OCI-LY7 (cell line): Measurements from ENCODE around the gene ZFP36L2. TPM values are rescaled to one million over a fixed set of nuclear protein-coding genes. Genes with fewer than 3 reads are reported as not detected.

Experiments
- BruUV-seq: library from RNA; stranded (reverse); fragments of 400-500 nt; replicated peaks from 2 replicates; lab custom pipeline; 2021; lab: Mats Ljungman, UMichigan
- CTCF ChIA-PET: fragments of 300-600 bp; sonication (Branson Sonifier 250); formaldehyde crosslinking; loops from one replicate; lab custom pipeline; 2022; ENCODE audit warnings: antibody characterized with exemption; ENCODE audit not compliant: unreplicated experiment; lab: Charles Lee
- POLR2A ChIA-PET: fragments of 300-600 bp; sonication (Branson Sonifier 250); formaldehyde crosslinking; loops from one replicate; lab custom pipeline; 2022; ENCODE audit warnings: antibody characterized with exemption; lab: Charles Lee
- DNase-seq: peaks from one replicate; pipeline ENCODE4 v3.0.0-alpha.2; 2015; ENCODE audit warnings: low spot score
- H2AFZ ChIP-seq: fragments of 200-600 bp; sonication (generic), shearing (Covaris generic); 2 replicates; pipeline ENCODE4 v1.6.1; 2014; ENCODE audit warnings: mild to moderate bottlenecking, antibody characterized with exemption, low read length, moderate library complexity
- H3K27ac ChIP-seq: fragments of 200-600 bp; sonication (generic); 2 replicates; pipeline ENCODE4 v1.5.1; 2014; ENCODE audit warnings: mixed run types, low read depth, mild to moderate bottlenecking, moderate library complexity, low read length, inconsistent platforms; ENCODE audit not compliant: poor library complexity, severe bottlenecking
- H3K36me3 ChIP-seq: fragments of 200-600 bp; sonication (generic); 2 replicates; pipeline ENCODE4 v1.6.1; 2014; ENCODE audit warnings: mild to moderate bottlenecking, antibody characterized with exemption, low read length, moderate library complexity, mixed read lengths; ENCODE audit not compliant: insufficient read depth
- H3K4me1 ChIP-seq: fragments of 200-600 bp; sonication (generic); 2 replicates; pipeline ENCODE4 v1.5.1; 2014; ENCODE audit warnings: mild to moderate bottlenecking, low read length; ENCODE audit not compliant: insufficient read depth, poor library complexity, severe bottlenecking
- H3K4me2 ChIP-seq: fragments of 200-600 bp; sonication (generic); 2 replicates; pipeline ENCODE4 v1.6.1; 2014; ENCODE audit warnings: mild to moderate bottlenecking, low read length
- H3K4me3 ChIP-seq: fragments of 200-600 bp; sonication (generic); 2 replicates; pipeline ENCODE4 v1.5.1; 2014; ENCODE audit warnings: mild to moderate bottlenecking, low read depth, low read length; ENCODE audit not compliant: poor library complexity, severe bottlenecking
- H3K79me2 ChIP-seq: fragments of 200-600 bp; sonication (generic); 2 replicates; pipeline ENCODE4 v1.6.1; 2016; ENCODE audit warnings: low read depth, mild to moderate bottlenecking, low read length, moderate library complexity, mixed read lengths; ENCODE audit not compliant: insufficient read depth
- H3K9me2 ChIP-seq: fragments of 200-600 bp; sonication (generic); 2 replicates; pipeline ENCODE4 v1.6.1; 2016; ENCODE audit warnings: mild to moderate bottlenecking, low read length, mixed read lengths; ENCODE audit not compliant: insufficient read depth
- H3K9me3 ChIP-seq: fragments of 200-600 bp; sonication (generic); 2 replicates; pipeline ENCODE4 v1.6.1; 2014; ENCODE audit warnings: mild to moderate bottlenecking, mixed run types, low read length, mixed read lengths
- H4K20me1 ChIP-seq: fragments of 200-600 bp; sonication (generic); 2 replicates; pipeline ENCODE4 v1.6.1; 2014; ENCODE audit warnings: mild to moderate bottlenecking, antibody characterized with exemption, low read length, moderate library complexity, mixed read lengths; ENCODE audit not compliant: insufficient read depth
- EZH2phosphoT487 ChIP-seq: fragments of 200-600 bp; sonication (generic); IDR thresholded peaks from 2 replicates; pipeline ENCODE4 v1.6.1; 2018; ENCODE audit warnings: low read depth, borderline replicate concordance, mild to moderate bottlenecking, mixed run types, antibody characterized with exemption, low read length, moderate library complexity, mixed read lengths
- intact Hi-C: fragments of 100-400 bp; cut with micrococcal nuclease; formaldehyde crosslinking; loops from one replicate; pipeline ENCODE4 v1.10.0; 2022; ENCODE audit not compliant: unreplicated experiment
- total RNA-seq, 2 experiments: library from RNA; depleted of rRNA in 1 of 2; stranded (reverse); fragments of >200 nt in 1 of 2; shearing (Covaris generic) in 1 of 2; gene quantifications; 2 replicates each; pipeline ENCODE4 v1.2.3, GENCODE V29; 2014 to 2022
- TF ChIP-seq, protein P1 (sequence below): fragments of 200-600 bp; sonication (generic); conservative IDR thresholded peaks from 2 replicates; pipeline ENCODE4 v1.5.1; 2014; ENCODE audit warnings: mild to moderate bottlenecking, antibody characterized with exemption, low read length, moderate library complexity, mixed read lengths

Gene ZFP36L2
- total RNA-seq, 2 experiments from 2014 or later: 6.8 to 37.2 TPM

DNA sequence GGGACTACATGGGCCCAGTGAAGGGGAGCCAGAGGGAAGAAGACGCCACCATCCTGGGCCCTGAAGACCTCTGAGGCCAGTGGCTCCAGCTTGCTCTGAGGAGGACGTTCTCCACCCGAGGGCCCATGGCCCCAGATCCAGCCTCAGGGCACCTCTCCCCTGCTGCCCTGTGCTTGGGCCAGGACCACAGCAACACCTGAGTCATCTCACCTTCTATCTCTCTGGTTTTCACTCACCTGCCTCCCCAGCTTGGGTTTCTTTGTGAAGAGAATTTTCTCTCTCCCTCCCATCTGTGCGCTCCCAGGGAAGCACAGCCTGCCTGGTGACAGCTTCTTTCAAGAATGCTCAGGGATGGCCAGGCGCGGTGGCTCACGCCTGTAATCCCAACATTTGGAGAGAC lies 19.8 kb downstream of the ZFP36L2 start:
- ChIA-PET POLR2A (no interaction called here), CTCF (no interaction called here)
- BruUV-seq: no TSS peak
- Histone ChIP-seq H3K9me2 (no peaks in the 10 kb centered on the region), H3K4me3 (no peak overlapping the region), H3K9me3 (no peaks in the 10 kb centered on the region), H3K27ac (no peak overlapping the region), H3K36me3 (no peaks in the 10 kb centered on the region), H3K4me2 (no peak overlapping the region), H3K4me1 (peaks cover 1% of the 10 kb centered on the region), H4K20me1 (no peaks in the 10 kb centered on the region), H2AFZ (no peak overlapping the region), H3K79me2 (no peaks in the 10 kb centered on the region)
- no peak for DNase-seq
- intact Hi-C loops: no loop called here
- no peak for TF ChIP-seq EZH2phosphoT487
- TF ChIP-seq, protein P1, sequence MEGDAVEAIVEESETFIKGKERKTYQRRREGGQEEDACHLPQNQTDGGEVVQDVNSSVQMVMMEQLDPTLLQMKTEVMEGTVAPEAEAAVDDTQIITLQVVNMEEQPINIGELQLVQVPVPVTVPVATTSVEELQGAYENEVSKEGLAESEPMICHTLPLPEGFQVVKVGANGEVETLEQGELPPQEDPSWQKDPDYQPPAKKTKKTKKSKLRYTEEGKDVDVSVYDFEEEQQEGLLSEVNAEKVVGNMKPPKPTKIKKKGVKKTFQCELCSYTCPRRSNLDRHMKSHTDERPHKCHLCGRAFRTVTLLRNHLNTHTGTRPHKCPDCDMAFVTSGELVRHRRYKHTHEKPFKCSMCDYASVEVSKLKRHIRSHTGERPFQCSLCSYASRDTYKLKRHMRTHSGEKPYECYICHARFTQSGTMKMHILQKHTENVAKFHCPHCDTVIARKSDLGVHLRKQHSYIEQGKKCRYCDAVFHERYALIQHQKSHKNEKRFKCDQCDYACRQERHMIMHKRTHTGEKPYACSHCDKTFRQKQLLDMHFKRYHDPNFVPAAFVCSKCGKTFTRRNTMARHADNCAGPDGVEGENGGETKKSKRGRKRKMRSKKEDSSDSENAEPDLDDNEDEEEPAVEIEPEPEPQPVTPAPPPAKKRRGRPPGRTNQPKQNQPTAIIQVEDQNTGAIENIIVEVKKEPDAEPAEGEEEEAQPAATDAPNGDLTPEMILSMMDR: no peak

DNA sequence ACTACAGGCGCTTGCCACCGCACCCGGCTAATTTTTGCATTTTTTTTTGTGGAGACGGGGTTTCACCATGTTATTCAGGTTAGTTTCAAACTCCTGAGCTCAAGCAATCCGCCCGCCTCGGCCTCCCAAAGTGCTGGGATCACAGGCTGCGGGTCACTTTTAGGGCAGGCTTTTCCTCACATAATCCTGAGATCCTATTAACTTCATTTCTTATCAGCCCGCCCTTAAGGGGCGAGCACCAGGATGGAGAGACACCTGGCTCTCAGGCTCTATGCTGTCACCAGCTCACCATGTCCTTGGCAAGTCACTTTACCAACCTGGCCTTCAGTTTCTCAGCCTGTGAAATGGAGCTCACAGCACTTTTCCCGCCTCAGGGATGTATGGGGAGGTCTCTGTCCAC lies 23.0 kb downstream of the ZFP36L2 start:
- no peak for DNase-seq
- Histone ChIP-seq H4K20me1 (no peaks in the 10 kb centered on the region), H3K4me1 (peaks cover 5% of the 10 kb centered on the region), H3K9me3 (no peaks in the 10 kb centered on the region), H3K4me2 (no peak overlapping the region), H3K36me3 (no peaks in the 10 kb centered on the region), H3K79me2 (no peaks in the 10 kb centered on the region), H3K4me3 (no peak overlapping the region), H2AFZ (no peak overlapping the region), H3K9me2 (no peaks in the 10 kb centered on the region), H3K27ac (no peak overlapping the region)
- BruUV-seq: no TSS peak
- ChIA-PET CTCF (interaction anchor here (0.7 kb wide), 1 partner anchor 18 kb away, joined by 3 read pairs; no protein-coding TSS in a partner anchor), POLR2A (interaction anchor here (0.6 to 1.2 kb wide), 4 partner anchors 9 to 464 kb away, joined by 3 to 5 read pairs (median 4); no protein-coding TSS in a partner anchor)
- intact Hi-C loops: no loop called here
- TF ChIP-seq, protein P1: no peak
- TF ChIP-seq EZH2phosphoT487: no peak

DNA sequence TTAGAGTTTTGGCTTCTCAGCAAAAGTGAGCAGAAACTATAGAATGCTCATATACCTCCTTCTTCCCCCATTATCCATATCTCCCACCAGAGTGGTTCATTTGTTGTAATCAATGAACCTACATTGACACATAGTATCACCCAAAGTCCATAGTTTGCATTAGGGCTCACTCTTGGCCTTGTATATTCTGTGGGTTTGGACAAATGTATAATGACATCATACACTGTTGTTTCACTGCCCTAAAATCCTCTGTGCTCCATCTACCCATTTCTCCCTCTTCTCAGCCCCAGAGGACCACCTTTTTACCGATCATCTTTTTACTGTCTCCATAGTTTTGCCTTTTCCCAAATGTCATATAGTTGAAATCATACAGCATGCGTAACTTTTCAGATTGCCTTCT lies 24.1 kb downstream of the ZFP36L2 start:
- Histone ChIP-seq H3K27ac (no peak overlapping the region), H4K20me1 (no peaks in the 10 kb centered on the region), H3K4me3 (no peak overlapping the region), H3K79me2 (no peaks in the 10 kb centered on the region), H3K36me3 (no peaks in the 10 kb centered on the region), H3K4me2 (no peak overlapping the region), H3K4me1 (peaks cover 8% of the 10 kb centered on the region), H3K9me2 (no peaks in the 10 kb centered on the region), H2AFZ (no peak overlapping the region), H3K9me3 (no peaks in the 10 kb centered on the region)
- BruUV-seq: no TSS peak
- TF ChIP-seq, protein P1: no peak
- no peak for TF ChIP-seq EZH2phosphoT487
- no peak for DNase-seq
- CTCF ChIA-PET: interaction anchor here (0.6 kb wide), 1 partner anchor 73 kb away, joined by 3 read pairs; no protein-coding TSS in a partner anchor
- intact Hi-C loops: no loop called here
- POLR2A ChIA-PET: interaction anchor here (0.7 to 1.1 kb wide), 4 partner anchors 8 to 123 kb away, joined by 3 to 4 read pairs (median 4); partner anchors contain the start of gene ZFP36L2
